ENCODE results near the gene LPCAT2.

- TF ChIP-seq CTCF (IDR thresholded peaks at IDR 0.05; ENCODE audit: poor library complexity): no peak
- TF ChIP-seq EZH2 (IDR thresholded peaks at IDR 0.05; ENCODE audit: borderline replicate concordance): no peak
- TF ChIP-seq EZH2phosphoT487 (IDR thresholded peaks at IDR 0.05; ENCODE audit: low read depth, severe bottlenecking, unreplicated experiment): no peak
These were observed 63.6 kb downstream of the LPCAT2 start for GRCh38 chr16:55572439-55572838.
